HS-5 (cell line): ENCODE results near the gene TLE4.
"Not testable (repeated sequence)": the region's sequence is repeated elsewhere in the genome, so short reads cannot be mapped to it uniquely, and the experiment has no call there.

Experiments used
- DNase-seq: peaks from one replicate; pipeline ENCODE4 v3.0.0-alpha.2; 2012; ENCODE audit warnings: low read depth

TLE4 gene

GRCh38 chr9:79571309-79572031, at the start of gene TLE4:
Gene TLE4, plus strand, starts transcription at chr9:79571965. Its CDS starts 826 bp downstream, at chr9:79572791.
- DNase-seq = peak; percentile 99

DNA sequence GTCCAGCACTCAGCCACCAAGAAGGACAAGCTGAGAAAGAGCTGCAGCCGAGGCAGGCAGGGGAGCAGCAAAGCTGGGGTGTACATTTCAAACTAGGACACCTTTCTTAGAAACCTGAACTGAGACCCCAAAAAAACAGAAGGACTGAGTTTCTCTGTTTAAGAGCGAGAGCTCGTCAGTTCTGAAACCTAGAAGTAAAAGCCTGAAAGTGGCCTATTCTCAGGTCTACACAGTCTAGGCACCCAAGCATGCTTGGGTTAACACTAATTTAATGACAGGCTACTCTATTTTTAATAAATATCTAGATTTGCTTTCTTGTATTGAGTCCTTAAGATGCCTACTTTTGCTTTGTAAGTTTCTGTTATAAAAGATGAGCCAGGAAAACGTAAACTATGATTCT, 49.0 kb upstream of the TLE4 start:
- DNase-seq = no peak

- no peak for DNase-seq
These were observed 47.5 kb upstream of the TLE4 start for GRCh38 chr9:79524266-79524665.

DNA sequence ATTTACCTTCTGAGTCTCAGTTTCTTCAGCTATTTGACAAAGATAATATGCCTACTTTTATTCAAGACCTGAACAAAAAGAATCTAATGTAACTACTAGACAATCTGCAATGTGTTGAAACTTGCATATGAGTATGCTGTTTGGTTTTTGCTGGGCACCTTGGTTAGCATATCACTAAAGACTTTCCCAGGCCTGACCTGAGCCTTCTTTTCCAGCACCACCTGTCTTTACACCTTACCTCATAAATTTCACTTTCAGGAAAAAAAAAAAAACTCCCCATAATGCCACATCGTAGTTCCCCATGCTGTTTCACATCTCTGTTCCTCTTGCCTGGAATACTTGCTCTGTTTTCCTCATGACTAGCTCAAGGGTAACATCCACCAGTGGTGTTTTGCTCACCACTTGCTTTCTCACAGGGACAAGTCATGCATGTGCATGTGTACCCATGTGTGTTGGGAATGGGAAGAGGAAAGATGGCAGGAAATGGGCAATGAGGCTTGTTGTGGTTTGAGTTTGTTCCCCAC, 45.6 kb upstream of the TLE4 start:
- no peak for DNase-seq

- DNase-seq = no peak
These were observed 36.2 kb upstream of the TLE4 start for GRCh38 chr9:79535534-79535933.

- DNase-seq = no peak
These were observed 33.9 kb upstream of the TLE4 start for GRCh38 chr9:79537838-79538237.

GRCh38 chr9:79542735-79543620, 28.8 kb upstream of the TLE4 start:
- DNase-seq = no peak

GRCh38 chr9:79544375-79544774, 27.4 kb upstream of the TLE4 start:
- not testable (repeated sequence) for DNase-seq

GRCh38 chr9:79551586-79551985, 20.2 kb upstream of the TLE4 start:
- no peak for DNase-seq

DNA sequence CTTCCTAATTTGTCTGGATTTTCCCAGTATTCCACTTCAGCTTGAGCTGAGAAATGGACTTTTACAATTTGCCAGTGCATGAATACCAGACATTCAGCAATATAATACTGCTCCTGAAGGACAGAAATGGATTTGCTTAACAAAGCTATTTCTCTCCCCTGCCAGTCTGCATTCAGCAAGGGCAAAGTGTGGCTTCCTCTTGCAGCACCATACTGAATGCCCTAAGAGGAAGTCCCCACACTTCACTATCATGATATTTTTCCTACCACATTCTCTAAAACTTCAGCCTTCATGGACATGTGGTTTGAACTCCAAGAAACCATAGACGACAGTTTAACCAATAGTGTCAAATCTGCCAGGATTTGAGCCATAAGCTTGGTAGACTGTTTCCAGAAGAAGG, 19.8 kb upstream of the TLE4 start:
- DNase-seq = no peak

GRCh38 chr9:79555474-79556089, 16.2 kb upstream of the TLE4 start:
- no peak for DNase-seq

DNA sequence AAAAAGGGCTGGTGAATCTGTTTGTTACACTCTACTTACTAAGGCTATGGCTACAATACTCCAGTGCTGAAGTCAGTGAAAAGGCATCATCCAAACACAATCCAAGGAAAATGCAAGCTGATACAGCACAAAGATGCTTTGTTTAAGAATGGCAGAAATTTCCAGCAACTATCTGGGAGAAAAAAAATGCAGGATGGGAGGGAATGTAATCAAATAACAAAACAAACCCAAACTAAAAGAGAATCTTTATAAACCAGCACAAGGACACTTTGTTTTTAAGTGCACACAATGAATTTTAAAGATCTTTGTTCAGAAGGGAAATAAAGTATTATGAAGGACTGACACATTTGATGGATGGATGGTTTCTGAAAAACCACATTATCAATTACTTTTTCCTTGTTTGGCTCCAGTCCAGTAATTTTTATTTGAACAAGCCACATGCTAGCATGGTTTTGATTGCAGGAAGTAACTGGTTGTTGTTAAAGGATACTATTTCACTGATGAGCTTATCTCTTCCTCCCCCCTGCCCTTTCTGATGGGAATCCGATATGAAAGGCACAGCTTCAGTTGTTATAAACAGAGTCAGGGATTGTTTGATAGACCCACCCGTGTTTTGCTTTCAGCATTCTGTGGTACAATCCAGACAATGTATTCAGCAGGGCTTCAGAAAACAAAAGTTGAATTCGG, 12.1 kb upstream of the TLE4 start:
- no peak for DNase-seq

GRCh38 chr9:79562749-79563386, 8.9 kb upstream of the TLE4 start:
- no peak for DNase-seq

DNA sequence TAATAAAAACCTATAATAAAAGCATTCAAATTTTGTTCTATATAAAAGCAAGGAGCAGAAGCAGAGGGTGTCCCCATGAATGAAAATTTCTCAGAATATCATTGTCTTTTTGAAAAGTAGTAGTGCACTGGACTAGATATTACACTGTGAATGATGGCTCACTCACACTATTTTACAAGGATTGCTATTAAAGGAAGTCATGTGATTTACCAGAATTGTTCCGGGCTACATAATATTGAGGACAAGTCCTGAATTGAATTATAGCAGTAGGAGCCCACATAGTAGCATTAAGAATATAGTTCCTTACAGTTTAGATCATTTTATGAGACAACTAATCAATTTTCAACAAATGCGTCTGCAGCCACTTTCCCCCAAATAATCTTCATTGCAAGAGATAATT, 7.7 kb upstream of the TLE4 start:
- no peak for DNase-seq

DNA sequence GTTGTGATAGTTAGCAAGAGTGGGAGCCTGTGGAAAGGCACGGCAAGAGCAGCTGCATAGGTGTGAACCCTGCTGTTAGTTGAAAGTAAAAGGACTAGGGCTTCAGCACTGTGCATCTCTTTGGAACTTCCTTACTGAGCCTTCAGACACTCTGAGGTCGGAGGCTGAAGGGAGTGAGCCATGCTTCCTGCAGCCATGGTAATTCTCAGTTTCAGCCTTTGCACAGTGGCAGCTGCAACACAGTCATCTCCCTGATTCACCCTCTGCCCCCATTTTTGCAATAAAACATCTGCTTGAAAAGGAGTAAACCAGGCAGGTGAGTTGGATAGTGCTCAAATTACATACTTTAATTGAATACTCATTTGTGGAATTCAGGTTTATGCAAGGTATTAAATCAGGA, 6.5 kb upstream of the TLE4 start:
- no peak for DNase-seq

DNA sequence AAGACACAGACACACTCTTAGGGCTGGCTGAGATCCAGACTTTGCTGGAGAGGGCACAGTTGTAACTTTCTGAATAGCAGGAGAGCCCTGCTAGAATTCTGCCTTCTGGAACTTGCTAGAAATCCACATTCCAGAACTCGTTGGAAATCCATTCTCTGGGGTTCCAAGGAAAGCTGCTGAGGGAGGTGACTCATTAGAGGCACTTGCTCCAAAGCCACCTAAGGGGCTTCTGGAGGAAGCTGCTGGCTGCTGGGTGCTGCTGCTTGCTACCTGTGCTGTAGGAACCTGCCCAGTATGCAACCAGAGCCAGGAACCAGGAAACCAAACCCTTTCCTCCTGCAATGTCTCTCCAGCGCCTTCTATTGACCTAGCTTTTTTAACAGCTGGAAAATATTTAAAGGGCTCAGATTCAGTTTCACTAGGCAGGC, 4.1 kb upstream of the TLE4 start:
- DNase-seq = no peak

DNA sequence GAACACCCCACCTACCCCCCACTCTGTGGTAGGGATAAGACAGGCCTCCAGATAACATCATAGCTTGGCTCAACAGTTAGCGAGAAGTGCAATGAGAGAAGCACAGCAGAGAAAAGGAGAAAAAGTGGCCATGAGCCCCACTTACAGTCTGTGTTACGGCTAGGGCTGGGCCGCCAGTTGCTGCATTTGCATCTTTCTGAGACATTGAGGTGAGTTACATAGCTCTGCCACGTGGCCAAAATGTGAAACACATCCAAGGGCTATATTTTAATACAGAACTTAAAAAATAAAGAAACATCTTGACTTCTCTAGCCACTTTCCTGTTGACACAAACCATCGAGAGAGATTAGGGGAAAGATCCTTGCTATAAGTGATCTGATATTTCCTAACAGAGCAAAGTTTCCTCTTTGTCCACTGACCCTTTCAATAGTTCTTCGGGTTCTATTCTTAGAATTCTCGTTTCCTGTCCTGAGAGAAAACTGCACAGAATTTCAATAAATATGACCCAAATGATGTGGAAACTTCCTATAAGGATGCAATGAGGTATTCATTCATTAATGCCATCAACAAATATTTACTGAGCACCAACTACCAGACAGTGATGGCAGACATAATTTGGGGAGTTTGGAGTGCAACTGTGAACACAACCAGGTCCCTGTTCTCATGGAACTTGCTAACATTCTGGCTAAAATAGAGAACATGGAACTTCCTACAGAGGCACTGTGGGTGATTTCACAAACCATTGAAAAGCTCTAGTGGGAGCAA, 3.2 kb upstream of the TLE4 start:
- no peak for DNase-seq

DNA sequence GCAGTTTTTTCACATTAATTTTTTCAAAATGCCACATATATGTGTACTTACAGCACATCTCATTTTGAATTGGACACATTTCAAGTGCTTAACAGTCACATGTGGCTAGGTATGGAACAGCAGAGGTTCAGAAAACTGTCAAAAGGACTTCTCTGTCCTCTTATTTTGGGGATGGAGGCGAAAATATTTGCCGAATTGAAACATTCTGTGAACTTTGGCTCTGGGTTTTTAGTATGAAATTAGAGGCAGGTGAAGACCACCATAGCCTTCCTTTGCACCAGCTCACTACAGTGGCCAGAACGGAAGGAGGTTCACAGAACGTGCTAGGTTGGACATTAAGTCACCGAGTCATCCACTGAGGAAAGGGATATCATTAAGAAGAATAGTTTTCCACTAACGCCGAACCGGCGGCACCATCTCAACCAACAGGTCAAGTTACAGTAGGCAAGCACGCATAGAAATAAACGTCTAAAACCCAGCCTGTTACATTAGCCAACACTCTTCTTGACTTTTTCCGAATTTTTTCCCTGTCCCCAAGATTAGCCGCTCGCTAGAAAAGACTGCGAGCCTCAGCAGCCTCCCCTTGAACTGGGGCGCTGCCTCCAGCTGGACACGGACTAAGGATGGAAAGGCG, 1.8 kb upstream of the TLE4 start:
- DNase-seq = no peak

GRCh38 chr9:79570448-79571308, 1.1 kb upstream of the TLE4 start:
- DNase-seq = no peak
